A673 (cell line): Measurements from ENCODE around the gene NRXN3.

Experiments used
- EZH2 ChIP-seq: fragments of 200-600 bp; sonication (generic); IDR thresholded peaks from 2 replicates; pipeline ENCODE4 v1.6.1; 2017; ENCODE audit warnings: borderline replicate concordance, low read depth, mild to moderate bottlenecking, mixed read lengths, antibody characterized with exemption, low read length; ENCODE audit not compliant: poor library complexity, severe bottlenecking
- TF ChIP-seq, protein P1 (sequence below): fragments of 300-800, 200-600 bp; sonication (generic); conservative IDR thresholded peaks from 2 replicates; pipeline ENCODE4 v1.5.1; 2017; ENCODE audit warnings: low read depth, mild to moderate bottlenecking, antibody characterized with exemption, low read length, moderate library complexity, mixed read lengths

DNA sequence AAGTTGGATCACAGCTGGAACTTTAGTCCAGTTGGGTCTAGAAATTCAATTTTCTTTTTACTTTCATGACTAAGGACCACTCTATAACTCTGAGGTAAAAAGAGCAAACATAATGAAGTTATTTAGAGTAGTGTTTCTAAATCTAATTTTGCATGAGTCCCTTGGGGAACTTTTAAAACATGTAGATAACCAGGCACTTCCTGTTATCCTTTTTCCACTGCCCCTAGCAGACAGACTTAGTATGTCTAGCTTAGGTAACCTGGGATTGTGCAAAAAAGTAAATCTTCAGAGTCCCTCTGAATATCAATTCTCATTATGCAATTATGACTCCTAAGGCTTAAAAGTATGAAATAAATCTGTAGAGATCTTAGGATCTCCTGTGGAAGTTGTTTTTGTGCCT, 1669.9 kb downstream of the NRXN3 start:
- TF ChIP-seq, protein P1, sequence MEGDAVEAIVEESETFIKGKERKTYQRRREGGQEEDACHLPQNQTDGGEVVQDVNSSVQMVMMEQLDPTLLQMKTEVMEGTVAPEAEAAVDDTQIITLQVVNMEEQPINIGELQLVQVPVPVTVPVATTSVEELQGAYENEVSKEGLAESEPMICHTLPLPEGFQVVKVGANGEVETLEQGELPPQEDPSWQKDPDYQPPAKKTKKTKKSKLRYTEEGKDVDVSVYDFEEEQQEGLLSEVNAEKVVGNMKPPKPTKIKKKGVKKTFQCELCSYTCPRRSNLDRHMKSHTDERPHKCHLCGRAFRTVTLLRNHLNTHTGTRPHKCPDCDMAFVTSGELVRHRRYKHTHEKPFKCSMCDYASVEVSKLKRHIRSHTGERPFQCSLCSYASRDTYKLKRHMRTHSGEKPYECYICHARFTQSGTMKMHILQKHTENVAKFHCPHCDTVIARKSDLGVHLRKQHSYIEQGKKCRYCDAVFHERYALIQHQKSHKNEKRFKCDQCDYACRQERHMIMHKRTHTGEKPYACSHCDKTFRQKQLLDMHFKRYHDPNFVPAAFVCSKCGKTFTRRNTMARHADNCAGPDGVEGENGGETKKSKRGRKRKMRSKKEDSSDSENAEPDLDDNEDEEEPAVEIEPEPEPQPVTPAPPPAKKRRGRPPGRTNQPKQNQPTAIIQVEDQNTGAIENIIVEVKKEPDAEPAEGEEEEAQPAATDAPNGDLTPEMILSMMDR, result no peak
- TF ChIP-seq EZH2, result no peak
